GM12892 (cell line): ENCODE data around the gene FOXL3.

Experiments used
- DNase-seq: peaks from one replicate; pipeline ENCODE4 v3.0.0; 2011; ENCODE audit not compliant: insufficient read length
- FAIRE-seq: peaks from 2 replicates; lab custom pipeline; 2011; peaks lifted over from hg19 to GRCh38; lab: Jason Lieb, UNC
- POLR2A ChIP-seq: IDR thresholded peaks from 2 replicates; pipeline ENCODE4 v1.6.1; 2011; ENCODE audit warnings: low read depth, low read length, control low read depth
- POLR2AphosphoS5 ChIP-seq: IDR thresholded peaks from 2 replicates; pipeline ENCODE4 v1.6.1; 2011; ENCODE audit warnings: low read depth, low read length, control low read depth
- TAF1 ChIP-seq: IDR thresholded peaks from 2 replicates; pipeline ENCODE4 v1.6.1; 2011; ENCODE audit warnings: low read depth, mild to moderate bottlenecking, control low read depth, low read length, borderline replicate concordance

Gene FOXL3

DNA sequence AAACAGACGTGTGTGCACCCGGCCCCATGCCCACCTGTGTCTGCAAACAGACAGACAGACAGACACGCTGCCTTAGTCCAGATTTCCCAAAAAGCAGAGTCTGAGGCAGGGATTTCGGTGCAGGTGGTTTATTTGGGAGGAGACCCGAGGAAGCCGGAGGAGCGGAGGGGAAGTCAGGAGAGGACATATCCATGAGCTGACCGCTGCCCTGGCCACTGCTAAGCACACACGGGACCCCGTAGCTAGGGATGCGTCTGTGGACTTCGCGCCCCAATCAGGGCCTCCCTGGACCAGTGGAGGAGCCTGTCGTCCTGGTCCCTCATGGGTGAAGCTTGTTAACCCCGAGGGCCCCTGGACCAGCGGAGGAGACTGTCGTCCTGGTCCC lies 47.6 kb downstream of the FOXL3 start:
- FAIRE-seq: no peak
- no peak for TF ChIP-seq TAF1
- no peak for TF ChIP-seq POLR2AphosphoS5
- no peak for TF ChIP-seq POLR2A
- DNase-seq: no peak

DNA sequence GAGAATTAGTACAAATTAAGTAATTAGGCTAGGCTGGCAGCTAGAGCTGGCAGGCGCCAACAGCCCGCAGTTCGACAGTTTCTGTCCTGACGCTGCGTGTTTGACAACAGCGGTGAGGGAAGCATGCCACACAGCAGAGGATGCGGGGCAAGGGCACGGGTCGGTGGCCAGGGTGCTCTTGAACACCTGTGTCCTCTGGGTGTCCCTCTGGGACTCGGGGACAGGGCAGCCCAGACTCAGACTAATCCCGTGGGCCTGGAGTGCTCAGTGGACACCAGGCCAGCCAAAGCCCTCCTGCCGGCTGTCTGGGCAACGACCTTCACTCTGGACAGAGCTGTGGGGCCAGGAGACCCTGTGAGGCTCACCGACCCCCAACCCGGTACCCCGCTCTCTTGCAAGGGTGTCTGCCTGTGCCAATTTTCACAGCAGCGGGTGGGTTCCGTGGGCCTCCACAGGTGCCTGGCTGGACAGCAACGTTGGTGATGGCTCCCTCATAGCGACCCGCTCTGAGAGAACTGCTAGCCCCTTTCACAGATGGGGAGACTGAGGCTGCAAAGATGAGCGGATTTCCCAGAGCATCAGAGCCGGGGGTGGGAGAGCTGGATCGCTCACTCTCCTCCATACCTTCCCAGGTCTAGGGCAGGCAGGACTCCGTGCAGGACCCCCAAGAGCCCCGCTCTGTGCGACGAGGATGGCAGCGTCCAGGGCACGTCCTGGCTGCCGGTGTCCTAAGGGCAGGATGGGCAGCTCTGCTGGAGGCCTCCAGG lies 48.5 kb downstream of the FOXL3 start:
- TF ChIP-seq TAF1: no peak
- no peak for TF ChIP-seq POLR2A
- no peak for TF ChIP-seq POLR2AphosphoS5
- no peak for DNase-seq
- FAIRE-seq: no peak

DNA sequence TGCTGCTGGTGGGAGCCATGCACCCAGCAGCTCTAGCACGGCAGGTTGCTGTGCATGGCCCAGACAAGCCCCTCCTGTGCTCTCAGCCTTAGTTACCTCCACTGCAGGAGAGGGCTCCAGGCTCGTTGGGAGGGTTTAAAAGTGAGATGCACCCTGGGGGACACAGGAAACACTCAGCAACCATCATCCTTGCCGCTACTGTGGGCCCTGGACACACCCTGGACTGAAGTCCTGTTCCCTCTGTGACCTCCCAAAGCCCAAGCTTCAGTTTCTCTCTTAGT lies 49.0 kb downstream of the FOXL3 start:
- no peak for DNase-seq
- FAIRE-seq: no peak
- no peak for TF ChIP-seq POLR2A
- no peak for TF ChIP-seq TAF1
- TF ChIP-seq POLR2AphosphoS5: no peak

GRCh38 chr7:339696-340095 lies 49.7 kb downstream of the FOXL3 start:
- DNase-seq (no peak), FAIRE-seq (no peak)
- TF ChIP-seq TAF1 (no peak), POLR2AphosphoS5 (no peak), POLR2A (no peak)

GRCh38 chr7:340200-340937 lies 50.4 kb downstream of the FOXL3 start:
- FAIRE-seq (no peak), DNase-seq (no peak)
- TF ChIP-seq POLR2AphosphoS5 (no peak), POLR2A (no peak), TAF1 (no peak)
